NCI-H446 treated with DMSO at 0.1 percent for 48 hours (cell line): ENCODE data around the gene RPL6.
"Not testable (repeated sequence)": the region's sequence is repeated elsewhere in the genome, so short reads cannot be mapped to it uniquely, and the experiment has no call there.

Experiments
- DNase-seq: peaks from one replicate; lab custom pipeline; 2025; lab: John Stamatoyannopoulos, UW

Gene RPL6

GRCh38 chr12:112409064-112409905 is at the start of gene RPL6:
Gene RPL6 (minus strand): TSS chr12:112409605. CDS start chr12:112408656, 949 bp downstream.
- DNase-seq, result peak; percentile 89

- DNase-seq, result no peak
Observed at GRCh38 chr12:112458751-112459150, 49.3 kb upstream of the RPL6 start.

GRCh38 chr12:112458330-112458729 is 48.9 kb upstream of the RPL6 start:
- no peak for DNase-seq

GRCh38 chr12:112457142-112457541 is 47.7 kb upstream of the RPL6 start:
- DNase-seq, result not testable (repeated sequence)

GRCh38 chr12:112456029-112456428 is 46.6 kb upstream of the RPL6 start:
- no peak for DNase-seq

DNA sequence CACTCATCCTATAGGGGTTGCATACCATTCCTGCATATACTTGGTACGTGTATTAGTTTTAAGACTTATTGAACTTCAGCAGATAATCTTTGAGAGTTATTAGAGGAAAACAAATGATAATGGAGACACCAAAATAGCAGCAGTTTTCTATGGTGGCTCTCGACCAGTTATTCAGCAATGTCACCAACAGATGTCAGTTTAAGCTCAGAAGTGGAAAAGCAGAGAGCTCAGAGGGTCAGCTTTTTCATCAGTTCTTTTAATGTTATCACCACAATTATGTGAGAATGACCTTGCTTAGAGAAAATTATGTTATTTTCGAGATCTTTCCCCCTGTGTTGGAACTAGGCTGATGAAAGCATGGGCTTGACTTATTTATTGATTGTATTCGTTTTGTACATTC is 41.3 kb upstream of the RPL6 start:
- peak; percentile 3 for DNase-seq

DNA sequence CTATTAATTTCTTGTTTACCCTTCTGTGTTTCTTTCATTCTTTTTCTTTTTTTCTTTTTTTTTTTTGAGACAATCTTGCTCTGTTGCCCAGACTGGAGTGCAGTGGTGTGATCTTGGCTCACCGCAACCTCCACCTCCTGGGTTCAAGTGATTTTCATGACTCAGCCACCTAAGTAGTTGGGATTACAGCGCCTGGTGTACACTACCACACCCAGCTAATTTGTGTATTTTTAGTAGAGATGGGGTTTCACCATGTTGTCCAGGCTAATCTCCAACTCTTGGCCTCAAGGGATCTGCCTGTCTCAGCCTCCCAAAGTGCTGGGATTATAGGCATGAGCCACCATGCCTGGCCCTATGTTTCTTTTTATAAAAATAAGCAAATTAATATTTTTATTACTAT is 38.8 kb upstream of the RPL6 start:
- DNase-seq, result not testable (repeated sequence)

GRCh38 chr12:112447106-112447505 is 37.7 kb upstream of the RPL6 start:
- DNase-seq, result no peak

- DNase-seq, result no peak
Observed at GRCh38 chr12:112446008-112446725, 36.8 kb upstream of the RPL6 start.

DNA sequence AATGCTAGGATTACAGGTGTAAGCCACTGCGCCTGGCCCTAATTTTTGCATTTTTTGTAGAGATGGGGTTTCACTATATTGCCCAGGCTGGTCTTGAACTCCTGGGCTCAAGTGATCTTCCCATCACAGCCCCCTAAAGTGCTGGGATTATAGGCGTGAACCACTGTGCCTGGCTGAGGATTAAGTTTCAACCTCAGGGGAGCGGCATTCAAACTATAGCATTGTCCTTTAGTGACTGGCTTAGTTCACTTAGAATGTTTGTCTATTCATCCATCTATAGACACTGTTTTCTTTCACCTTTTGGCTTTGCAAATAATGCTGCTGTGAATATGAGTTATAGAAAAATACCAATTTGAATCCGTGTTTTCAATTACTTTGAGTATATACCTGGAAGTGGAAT is 34.5 kb upstream of the RPL6 start:
- no peak for DNase-seq

GRCh38 chr12:112440653-112441052 is 31.2 kb upstream of the RPL6 start:
- not testable (repeated sequence) for DNase-seq

DNA sequence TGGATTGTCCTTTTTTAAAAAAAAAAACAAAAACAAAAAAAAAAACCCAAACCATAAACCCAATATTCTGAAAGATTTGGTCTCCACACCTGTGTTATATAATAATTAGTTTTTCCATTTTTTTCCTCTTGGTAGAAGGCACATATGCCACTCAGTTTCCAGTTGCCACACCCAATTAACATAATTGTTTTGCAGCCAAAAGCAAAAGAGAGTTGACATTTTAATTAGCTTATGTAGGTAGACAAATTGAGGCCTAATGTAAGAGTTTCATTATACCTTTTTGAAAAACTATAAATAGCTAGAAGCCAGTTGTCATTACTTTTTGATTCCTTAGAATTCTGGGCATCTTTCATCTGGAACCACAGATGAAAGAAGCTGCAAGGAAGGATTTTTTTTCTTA is 30.4 kb upstream of the RPL6 start:
- no peak for DNase-seq

- not testable (repeated sequence) for DNase-seq
Observed at GRCh38 chr12:112438645-112439044, 29.2 kb upstream of the RPL6 start.

GRCh38 chr12:112433551-112433950 is 24.1 kb upstream of the RPL6 start:
- no peak for DNase-seq

- DNase-seq, result no peak
Observed at GRCh38 chr12:112431965-112432364, 22.6 kb upstream of the RPL6 start.

GRCh38 chr12:112430929-112431328 is 21.5 kb upstream of the RPL6 start:
- no peak for DNase-seq

GRCh38 chr12:112427760-112428159 is 18.4 kb upstream of the RPL6 start:
- no peak for DNase-seq

- no peak for DNase-seq
Observed at GRCh38 chr12:112425582-112426382, 16.4 kb upstream of the RPL6 start.

DNA sequence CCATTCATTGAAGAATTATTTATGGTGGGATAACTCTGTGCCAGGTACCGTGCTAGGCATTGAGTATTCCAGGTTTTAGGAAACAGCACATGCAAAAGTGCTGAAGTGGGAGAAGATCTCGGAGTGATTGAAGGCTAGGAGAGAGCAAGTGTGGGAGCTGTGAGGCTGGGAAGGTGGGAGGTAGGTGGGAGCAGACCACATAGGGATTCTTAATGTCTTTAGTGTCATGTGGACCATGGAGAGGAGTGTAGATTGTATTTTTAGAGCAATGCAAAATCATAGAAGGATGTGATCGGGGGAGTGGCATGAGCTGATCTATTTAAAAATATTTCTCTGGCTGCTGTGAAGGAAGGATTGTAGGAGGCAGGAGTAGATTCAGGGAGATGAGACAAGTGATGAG is 14.7 kb upstream of the RPL6 start:
- DNase-seq, result no peak

DNA sequence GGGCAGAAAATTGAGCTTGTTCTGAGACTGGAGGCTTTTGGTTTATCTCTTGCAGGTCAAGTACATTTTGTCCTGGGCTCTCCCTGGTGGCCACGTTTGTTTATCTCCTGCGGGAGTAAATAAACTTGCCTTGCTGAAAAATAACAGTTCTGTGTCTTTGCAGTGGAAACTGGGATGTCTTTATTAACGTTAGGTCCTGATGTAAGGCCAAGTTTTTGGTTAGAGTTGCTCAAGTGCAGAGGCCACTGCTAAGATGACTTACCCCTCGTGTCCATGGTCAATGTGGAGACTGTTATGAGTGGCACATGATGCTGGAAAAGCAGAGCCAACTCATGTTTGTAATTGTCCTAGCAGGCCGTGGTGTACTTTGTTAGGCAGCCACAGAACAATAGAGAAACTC is 13.1 kb upstream of the RPL6 start:
- no peak for DNase-seq

GRCh38 chr12:112421363-112421762 is 12.0 kb upstream of the RPL6 start:
- DNase-seq, result no peak

- DNase-seq, result no peak
Observed at GRCh38 chr12:112420740-112421139, 11.3 kb upstream of the RPL6 start.
